Measurements from ENCODE around the gene NDUFS7. TPM values are rescaled to one million over a fixed set of nuclear protein-coding genes. Genes with fewer than 3 reads are reported as not detected.

The NDUFS7 gene
- total RNA-seq, 1 donor from 2014 or later = 98.8 TPM

DNA sequence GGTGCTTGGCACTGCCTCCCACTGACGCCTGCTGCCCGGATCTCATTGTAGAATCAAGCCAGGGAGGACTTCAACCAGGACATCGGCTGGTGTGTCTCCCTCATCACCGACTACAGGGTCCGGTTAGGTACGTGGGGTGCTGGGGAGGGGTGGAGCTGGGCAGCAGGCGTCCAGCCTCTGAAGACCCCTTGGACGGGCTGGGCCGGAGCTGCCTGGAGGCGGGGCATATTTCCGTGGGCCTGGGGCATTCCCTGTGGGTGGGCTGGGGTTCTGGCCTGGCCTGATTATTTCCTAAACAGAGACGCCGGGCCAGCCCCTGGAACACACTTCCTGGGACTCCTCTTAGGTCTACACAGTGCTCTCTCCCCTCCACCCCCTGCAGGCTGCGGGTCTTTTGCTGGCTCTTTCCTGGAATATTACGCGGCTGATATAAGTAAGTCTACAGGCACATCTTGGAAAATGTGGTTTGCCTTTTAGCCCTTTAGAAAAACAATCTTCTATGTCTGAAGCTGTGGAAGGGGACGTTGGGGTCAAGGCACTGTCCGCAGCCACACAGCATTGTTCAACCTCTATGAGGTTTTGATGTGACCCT is 14.4 kb upstream of the NDUFS7 start:
- Mint-ChIP-seq H3K27ac (no peak overlapping the region), H3K9me3 (no peaks in the 10 kb centered on the region), H3K36me3 (ENCODE audit: low read depth) (peaks cover 10% of the 10 kb centered on the region), H3K4me3 (no peak overlapping the region), H3K4me1 (ENCODE audit: low read depth) (peaks cover 3% of the 10 kb centered on the region), H3K27me3 (ENCODE audit: insufficient read depth) (no peaks in the 10 kb centered on the region)
- no peak for DNase-seq (ENCODE audit: low spot score)
- intact Hi-C loops (cut with micrococcal nuclease) = no loop called here

DNA sequence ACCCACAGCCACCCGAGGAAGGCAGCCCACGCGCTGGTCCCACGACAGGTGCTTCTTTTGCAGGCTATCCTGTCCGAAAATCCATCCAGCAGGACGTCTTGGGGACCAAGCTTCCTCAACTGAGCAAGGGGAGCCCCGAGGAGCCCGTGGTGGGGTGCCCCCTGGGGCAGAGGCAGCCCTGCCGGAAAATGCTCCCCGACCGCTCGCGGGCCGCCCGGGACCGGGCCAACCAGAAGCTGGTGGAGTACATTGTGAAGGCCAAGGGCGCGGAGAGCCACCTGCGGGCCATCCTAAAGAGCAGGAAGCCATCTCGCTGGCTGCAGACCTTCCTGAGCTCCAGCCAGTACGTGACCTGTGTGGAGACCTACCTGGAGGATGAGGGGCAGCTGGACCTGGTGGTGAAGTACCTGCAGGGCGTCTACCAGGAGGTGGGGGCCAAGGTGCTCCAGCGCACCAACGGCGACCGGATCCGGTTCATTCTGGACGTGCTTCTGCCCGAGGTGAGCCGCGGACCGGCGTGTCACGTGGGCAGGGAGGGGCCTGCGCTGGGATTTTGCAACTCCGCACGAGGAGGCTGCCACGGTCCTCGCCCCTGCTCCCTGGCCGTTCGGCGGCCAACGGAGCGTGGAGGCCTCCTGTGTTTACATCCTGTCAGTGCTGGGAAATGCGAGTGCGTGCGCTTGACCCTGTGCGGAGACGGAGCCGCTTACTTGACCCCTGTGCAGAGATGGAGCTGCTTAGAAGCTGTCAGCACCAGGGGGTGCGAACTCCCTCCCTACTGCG is 12.9 kb upstream of the NDUFS7 start:
- Mint-ChIP-seq H3K27me3 (ENCODE audit: insufficient read depth) (no peaks in the 10 kb centered on the region), H3K4me3 (no peak overlapping the region), H3K27ac (no peak overlapping the region)

DNA sequence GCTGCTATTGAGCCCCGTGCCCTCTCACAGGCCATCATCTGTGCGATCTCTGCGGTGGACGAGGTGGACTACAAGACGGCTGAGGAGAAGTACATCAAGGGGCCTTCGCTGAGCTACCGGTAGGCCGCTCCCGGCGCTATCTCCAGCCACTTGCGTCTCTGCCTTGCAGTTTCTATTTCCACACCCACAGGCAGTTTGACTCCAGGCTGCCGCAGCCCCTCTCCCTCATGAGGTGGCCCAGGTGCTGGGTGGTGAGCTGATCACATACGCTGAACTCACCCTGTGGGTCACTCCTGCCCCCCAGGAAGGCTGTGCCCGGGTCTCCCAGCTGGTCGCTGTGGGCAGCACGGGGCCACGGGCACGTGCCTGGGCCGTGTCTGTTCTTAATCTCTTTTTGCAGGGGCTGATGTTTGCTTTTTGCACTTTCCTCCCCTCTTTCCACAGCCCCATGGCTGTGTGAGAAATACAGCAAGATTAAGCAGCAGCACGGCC is 10.6 kb upstream of the NDUFS7 start:
- H3K9me3 Mint-ChIP-seq = no peaks in the 10 kb centered on the region
- DNase-seq (ENCODE audit: low spot score) = no peak
- H3K27ac Mint-ChIP-seq = no peak overlapping the region
- H3K4me3 Mint-ChIP-seq = no peak overlapping the region
- H3K27me3 Mint-ChIP-seq (ENCODE audit: insufficient read depth) = no peaks in the 10 kb centered on the region
- peaks cover 10% of the 10 kb centered on the region for H3K36me3 Mint-ChIP-seq (ENCODE audit: low read depth)
- intact Hi-C loops (cut with micrococcal nuclease) = no loop called here
- H3K4me1 Mint-ChIP-seq (ENCODE audit: low read depth) = no peaks in the 10 kb centered on the region

More for the DNA sequence above, 12.9 kb upstream of the NDUFS7 start:
- no peak for DNase-seq (ENCODE audit: low spot score)
- intact Hi-C loops (cut with micrococcal nuclease) = no loop called here
- no peaks in the 10 kb centered on the region for H3K4me1 Mint-ChIP-seq (ENCODE audit: low read depth)
- peaks cover 12% of the 10 kb centered on the region for H3K36me3 Mint-ChIP-seq (ENCODE audit: low read depth)
- no peaks in the 10 kb centered on the region for H3K9me3 Mint-ChIP-seq

DNA sequence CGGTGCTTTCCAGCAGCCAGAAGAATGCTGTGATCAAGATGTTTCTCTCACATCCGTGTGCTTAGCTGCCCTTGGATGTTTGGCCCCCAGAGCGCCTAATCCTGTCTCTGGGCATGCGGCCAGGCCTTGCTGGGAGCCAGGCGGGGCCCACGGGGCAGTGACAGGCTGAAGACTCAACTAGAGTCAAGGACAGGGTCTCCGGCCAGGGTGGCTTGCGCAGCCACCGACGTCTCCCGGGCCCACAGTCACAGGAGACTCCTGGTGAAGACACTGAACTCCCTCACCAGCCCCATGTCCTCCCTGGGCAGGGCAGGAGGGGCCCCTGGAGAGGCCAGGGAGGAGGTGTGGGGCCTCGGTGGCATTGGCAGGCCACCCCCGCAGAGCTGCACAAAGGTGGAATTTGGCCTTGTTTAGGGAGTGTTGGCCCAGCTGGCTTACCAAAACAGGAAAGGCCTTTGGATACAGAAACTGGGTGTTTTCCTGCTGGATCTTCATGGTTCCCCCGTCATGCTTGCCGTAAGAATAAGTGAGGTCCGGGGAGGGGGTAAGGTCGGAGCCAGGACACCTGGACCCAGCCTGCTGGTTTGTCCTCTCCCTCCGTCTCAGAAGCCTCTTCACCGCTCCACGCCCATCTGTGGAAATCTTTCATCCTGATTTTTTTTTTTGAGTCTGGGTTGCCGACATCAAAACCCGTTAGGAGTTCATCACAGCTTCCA is 10.0 kb upstream of the NDUFS7 start:
- Mint-ChIP-seq H3K27ac (no peak overlapping the region), H3K9me3 (no peaks in the 10 kb centered on the region), H3K4me3 (no peak overlapping the region), H3K36me3 (ENCODE audit: low read depth) (peaks cover 10% of the 10 kb centered on the region), H3K27me3 (ENCODE audit: insufficient read depth) (no peaks in the 10 kb centered on the region), H3K4me1 (ENCODE audit: low read depth) (no peaks in the 10 kb centered on the region)
- intact Hi-C loops (cut with micrococcal nuclease) = no loop called here
- DNase-seq (ENCODE audit: low spot score) = no peak

DNA sequence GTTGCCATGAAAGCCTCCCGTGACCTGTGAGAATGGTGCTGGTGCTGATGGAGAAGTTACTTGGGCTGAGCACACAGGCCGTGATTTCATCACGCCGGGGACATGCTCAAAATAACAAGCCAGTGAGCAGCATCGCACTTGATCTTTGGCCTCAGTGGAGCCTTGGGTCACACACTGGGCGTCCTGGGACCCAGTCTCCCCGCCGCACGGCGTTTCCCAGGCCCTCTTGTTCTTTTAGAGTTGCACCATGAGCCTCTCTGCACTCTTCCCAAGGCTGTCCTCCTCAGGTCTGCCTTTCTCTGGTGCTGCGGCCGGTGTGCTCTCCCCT is 9.5 kb upstream of the NDUFS7 start:
- H3K9me3 Mint-ChIP-seq = no peaks in the 10 kb centered on the region
- H3K36me3 Mint-ChIP-seq (ENCODE audit: low read depth) = peaks cover 10% of the 10 kb centered on the region
- H3K27me3 Mint-ChIP-seq (ENCODE audit: insufficient read depth) = no peaks in the 10 kb centered on the region
- intact Hi-C loops (cut with micrococcal nuclease) = no loop called here
- no peak overlapping the region for H3K27ac Mint-ChIP-seq
- no peak for DNase-seq (ENCODE audit: low spot score)
- no peak overlapping the region for H3K4me3 Mint-ChIP-seq
- H3K4me1 Mint-ChIP-seq (ENCODE audit: low read depth) = no peaks in the 10 kb centered on the region

DNA sequence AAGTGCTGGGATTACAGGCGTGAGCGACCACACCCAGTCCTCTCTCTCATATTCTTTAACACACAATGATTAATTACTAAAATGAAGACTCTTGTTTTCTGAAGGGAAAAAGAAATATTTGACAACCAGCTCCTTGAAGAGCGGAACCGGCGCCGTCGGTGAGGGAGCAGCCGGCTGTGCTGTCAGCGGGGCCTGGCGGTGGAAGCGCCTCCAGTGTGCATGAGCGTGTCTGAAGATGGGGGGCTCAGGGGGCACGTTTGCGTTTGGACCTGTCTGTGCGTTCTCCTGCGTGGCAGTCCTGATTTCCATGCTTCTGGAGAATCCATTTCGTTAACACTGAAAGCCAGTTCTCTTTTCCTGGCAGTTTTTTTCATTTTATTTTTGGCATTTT is 7.3 kb upstream of the NDUFS7 start:
- H3K27me3 Mint-ChIP-seq (ENCODE audit: insufficient read depth) = peaks cover under 1% of the 10 kb centered on the region
- no peak overlapping the region for H3K4me3 Mint-ChIP-seq
- H3K36me3 Mint-ChIP-seq (ENCODE audit: low read depth) = peaks cover 10% of the 10 kb centered on the region
- no peak overlapping the region for H3K27ac Mint-ChIP-seq
- H3K4me1 Mint-ChIP-seq (ENCODE audit: low read depth) = no peaks in the 10 kb centered on the region
- no peak for DNase-seq (ENCODE audit: low spot score)
- H3K9me3 Mint-ChIP-seq = no peaks in the 10 kb centered on the region
- intact Hi-C loops (cut with micrococcal nuclease) = no loop called here

DNA sequence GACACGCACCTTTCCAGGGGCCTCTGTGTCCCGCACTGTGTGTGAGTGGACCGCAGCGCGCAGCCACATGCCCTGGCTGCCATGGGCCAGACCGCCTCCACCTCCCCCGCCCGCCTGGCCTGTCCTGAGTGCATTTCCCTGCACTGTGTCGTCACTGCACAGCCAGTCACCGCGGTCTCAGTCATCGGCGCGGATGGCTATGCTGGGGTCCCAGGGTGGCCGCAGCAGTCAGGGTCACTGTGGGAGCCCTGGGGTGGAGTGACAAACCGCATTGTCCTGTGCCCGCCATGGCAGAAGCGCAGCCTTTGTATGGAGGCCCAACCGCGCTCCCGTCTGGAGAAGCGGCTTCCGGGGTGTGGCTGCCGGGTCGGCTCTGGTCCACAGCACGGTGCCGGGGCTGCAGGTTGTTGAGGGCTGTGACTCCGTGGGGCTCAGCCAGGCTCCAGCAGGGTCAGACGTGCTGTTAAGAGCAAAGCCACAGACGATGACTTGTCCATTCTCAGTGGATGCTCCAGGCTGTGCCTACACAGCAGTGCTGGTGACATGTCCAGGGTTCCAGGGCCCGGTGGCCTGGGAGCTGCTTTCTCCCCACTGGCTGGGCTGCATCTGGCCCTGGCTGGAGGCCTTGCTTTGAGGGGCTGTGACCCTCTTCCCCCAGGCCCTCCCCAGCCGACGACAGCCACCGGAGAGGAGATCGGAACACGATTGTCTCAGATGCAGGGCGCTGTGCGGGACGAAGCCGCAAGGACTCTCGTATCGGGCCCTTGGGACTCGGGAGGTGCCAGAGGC is 6.3 kb upstream of the NDUFS7 start:
- no peak overlapping the region for H3K4me3 Mint-ChIP-seq
- H3K27me3 Mint-ChIP-seq (ENCODE audit: insufficient read depth) = peaks cover 2% of the 10 kb centered on the region
- H3K36me3 Mint-ChIP-seq (ENCODE audit: low read depth) = peaks cover 10% of the 10 kb centered on the region
- H3K4me1 Mint-ChIP-seq (ENCODE audit: low read depth) = no peaks in the 10 kb centered on the region
- no peak overlapping the region for H3K27ac Mint-ChIP-seq
- H3K9me3 Mint-ChIP-seq = no peaks in the 10 kb centered on the region
- intact Hi-C loops (cut with micrococcal nuclease) = no loop called here
- no peak for DNase-seq (ENCODE audit: low spot score)

DNA sequence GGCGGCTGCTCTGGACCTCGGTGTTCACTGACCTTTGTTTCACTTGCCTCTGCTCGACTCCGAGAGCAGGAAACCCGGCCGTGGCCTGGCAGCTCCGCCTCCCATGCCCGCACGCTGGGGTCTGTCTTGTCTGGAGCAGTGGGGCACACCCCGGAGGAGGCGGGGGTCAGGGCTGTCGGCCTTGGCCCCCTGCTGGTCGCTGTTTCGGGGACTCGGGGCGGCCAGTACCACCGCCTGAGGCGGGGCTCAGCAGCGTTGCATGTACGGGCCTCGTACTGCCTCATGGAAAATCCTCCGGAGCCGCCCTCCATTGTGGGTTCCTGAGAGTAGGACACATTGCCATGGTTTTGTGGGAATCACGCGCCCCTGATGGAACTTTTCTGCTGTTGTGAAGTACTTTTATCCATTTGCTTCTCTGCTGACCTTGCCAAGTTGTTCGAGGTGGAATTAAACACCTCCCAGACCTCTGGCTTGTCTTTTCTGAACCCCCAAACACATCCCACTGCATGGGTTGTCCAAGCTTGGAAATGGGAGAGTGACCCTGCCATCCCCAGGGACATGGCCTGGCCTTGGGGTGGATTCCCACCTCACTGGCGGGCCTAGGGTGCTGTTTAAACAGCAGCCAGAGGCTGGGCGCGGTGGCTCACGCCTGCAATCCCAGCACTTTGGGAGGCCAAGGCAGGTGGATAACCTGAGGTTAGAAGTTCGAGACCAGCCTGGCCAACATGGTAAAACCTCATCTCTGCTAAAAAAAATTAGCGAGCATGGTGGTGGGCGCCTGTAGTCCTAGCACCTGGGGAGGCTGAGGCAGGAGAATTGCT is 5.5 kb upstream of the NDUFS7 start:
- H3K27ac Mint-ChIP-seq = no peak overlapping the region
- intact Hi-C loops (cut with micrococcal nuclease) = no loop called here
- H3K36me3 Mint-ChIP-seq (ENCODE audit: low read depth) = peaks cover 7% of the 10 kb centered on the region
- H3K9me3 Mint-ChIP-seq = no peaks in the 10 kb centered on the region
- H3K4me1 Mint-ChIP-seq (ENCODE audit: low read depth) = peaks cover 6% of the 10 kb centered on the region
- peaks cover 4% of the 10 kb centered on the region for H3K27me3 Mint-ChIP-seq (ENCODE audit: insufficient read depth)
- no peak overlapping the region for H3K4me3 Mint-ChIP-seq
- no peak for DNase-seq (ENCODE audit: low spot score)

DNA sequence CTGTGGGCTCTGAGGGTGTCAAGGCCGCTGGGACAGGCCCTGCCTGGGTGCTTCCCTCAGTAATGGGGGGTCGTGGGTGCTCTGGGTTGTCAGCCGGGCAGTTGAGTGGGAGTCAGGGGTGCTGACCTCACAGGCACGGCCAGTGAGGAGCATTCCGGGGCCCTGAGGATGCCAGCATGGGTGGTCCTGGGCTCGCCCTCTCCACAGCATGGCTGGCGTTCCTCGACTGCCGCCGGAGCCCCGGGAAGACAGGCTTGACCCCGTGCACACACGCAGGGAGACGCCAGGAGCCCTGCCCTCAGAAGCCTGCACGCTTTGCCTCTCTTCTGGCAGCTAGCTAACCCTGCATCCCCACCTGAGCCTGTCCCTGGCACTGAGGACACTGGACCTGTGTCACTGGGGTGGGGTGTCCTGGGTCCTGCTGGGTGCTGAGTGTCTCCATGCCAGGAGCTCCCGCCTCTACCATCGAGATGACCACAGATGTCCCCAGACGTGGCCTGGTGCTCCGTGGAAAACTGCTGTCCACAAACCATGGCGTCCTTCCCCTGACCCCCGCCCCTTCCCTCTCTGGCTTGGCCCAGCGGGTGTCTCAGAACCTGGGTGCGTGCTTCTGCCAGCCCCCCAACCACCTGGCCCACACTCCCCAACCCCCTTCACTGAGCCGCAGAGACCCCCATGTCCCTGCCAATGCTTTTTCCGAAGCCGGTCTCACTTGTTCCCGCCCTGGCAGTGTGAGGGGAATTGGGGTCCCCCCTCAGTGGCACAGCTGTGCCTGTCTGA is 4.4 kb upstream of the NDUFS7 start:
- Mint-ChIP-seq H3K27ac (no peak overlapping the region), H3K4me1 (ENCODE audit: low read depth) (peaks cover 12% of the 10 kb centered on the region), H3K27me3 (ENCODE audit: insufficient read depth) (peaks cover 9% of the 10 kb centered on the region), H3K36me3 (ENCODE audit: low read depth) (peaks cover 3% of the 10 kb centered on the region), H3K9me3 (no peaks in the 10 kb centered on the region), H3K4me3 (no peak overlapping the region)
- intact Hi-C loops (cut with micrococcal nuclease) = no loop called here
- DNase-seq (ENCODE audit: low spot score) = no peak

DNA sequence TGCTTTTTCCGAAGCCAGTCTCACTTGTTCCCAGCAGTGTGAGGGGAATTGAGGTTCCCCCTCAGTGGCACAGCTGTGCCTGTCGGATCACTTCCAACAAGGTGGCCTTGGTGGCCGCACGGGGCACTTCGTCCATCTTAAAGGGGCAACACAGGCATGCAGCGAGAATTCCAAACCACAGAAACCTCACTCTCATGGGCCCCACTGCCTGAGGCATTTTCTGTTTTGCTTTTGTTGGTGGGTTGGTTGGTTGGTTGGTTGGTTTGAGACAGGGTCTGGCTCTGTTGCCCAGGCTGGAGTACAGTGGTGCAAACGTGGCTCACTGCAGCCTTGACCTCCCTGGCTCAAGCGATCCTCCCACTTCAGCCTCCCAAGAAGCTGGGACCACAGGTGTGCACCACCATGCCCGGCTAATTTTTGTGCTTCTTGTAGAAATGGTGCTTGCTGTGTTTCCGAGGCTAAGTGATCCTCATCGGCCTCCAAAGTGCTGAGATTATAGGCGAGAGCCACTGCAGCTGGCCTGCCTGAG is 3.7 kb upstream of the NDUFS7 start:
- intact Hi-C loops (cut with micrococcal nuclease) = loop anchor here (5.0 kb wide), 1 partner anchor 248 kb away; no protein-coding TSS in a partner anchor
- Mint-ChIP-seq H3K36me3 (ENCODE audit: low read depth) (peaks cover 2% of the 10 kb centered on the region), H3K9me3 (no peaks in the 10 kb centered on the region), H3K27ac (no peak overlapping the region), H3K4me1 (ENCODE audit: low read depth) (peaks cover 18% of the 10 kb centered on the region), H3K27me3 (ENCODE audit: insufficient read depth) (peaks cover 9% of the 10 kb centered on the region), H3K4me3 (no peak overlapping the region)
- no peak for DNase-seq (ENCODE audit: low spot score)

DNA sequence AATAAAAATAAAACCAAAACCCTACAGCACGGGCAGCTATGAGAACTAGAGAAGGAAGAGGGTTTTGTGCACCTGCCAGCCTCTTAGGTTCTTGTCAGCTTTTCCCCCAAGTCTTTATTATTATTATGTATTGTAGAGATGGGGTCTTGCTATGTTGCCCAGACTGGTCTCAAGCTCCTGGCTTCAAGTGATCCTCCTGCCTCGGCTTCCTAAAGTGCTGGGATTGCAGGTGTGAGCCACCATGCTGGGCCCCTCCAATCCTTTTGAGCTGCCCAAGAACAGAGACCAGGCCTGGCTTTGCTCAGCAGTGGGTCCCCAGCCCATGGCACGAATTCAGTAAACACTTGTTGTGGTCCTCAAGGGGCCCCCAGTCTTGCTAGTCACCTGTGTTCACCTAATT is 1.5 kb upstream of the NDUFS7 start:
- no peak for DNase-seq (ENCODE audit: low spot score)
- Mint-ChIP-seq H3K4me3 (no peak overlapping the region), H3K4me1 (ENCODE audit: low read depth) (peaks cover 18% of the 10 kb centered on the region), H3K27me3 (ENCODE audit: insufficient read depth) (peaks cover 9% of the 10 kb centered on the region), H3K36me3 (ENCODE audit: low read depth) (peaks cover 2% of the 10 kb centered on the region), H3K9me3 (no peaks in the 10 kb centered on the region), H3K27ac (no peak overlapping the region)
- intact Hi-C loops (cut with micrococcal nuclease) = loop anchor here (5.0 kb wide), 1 partner anchor 250 kb away; no protein-coding TSS in a partner anchor
